GM06990 (cell line): ENCODE results near the gene KCTD17.

ENCODE experiments used
- DNase-seq: peaks from one replicate; pipeline ENCODE4 v3.0.0-alpha.2; 2011; ENCODE audit not compliant: insufficient read length; ENCODE audit errors: extremely low read depth
- H3K27me3 ChIP-seq: replicated peaks from 2 replicates; pipeline ENCODE4 v1.6.0; 2011; ENCODE audit warnings: low read length; ENCODE audit not compliant: control insufficient read depth, insufficient read depth
- H3K36me3 ChIP-seq: 2 replicates; pipeline ENCODE4 v1.5.1; 2011; ENCODE audit warnings: low read length; ENCODE audit not compliant: control insufficient read depth, insufficient read depth
- H3K4me3 ChIP-seq: replicated peaks from 2 replicates; pipeline ENCODE4 v1.5.1; 2011; ENCODE audit warnings: low read depth, mild to moderate bottlenecking, control low read depth, low read length
- CTCF ChIP-seq: IDR thresholded peaks from 2 replicates; pipeline ENCODE4 v1.5.1; 2011; ENCODE audit warnings: low read length, control low read depth, mild to moderate bottlenecking, inconsistent platforms; ENCODE audit not compliant: insufficient read depth, poor library complexity, severe bottlenecking

The KCTD17 gene

GRCh38 chr22:37105990-37106389, 54.4 kb downstream of the KCTD17 start:
- TF ChIP-seq CTCF = no peak
- H3K27me3 ChIP-seq = no peaks in the 10 kb centered on the region; the same call in 1 of the 2 replicates
- no peak for DNase-seq
- H3K36me3 ChIP-seq = no peaks in the 10 kb centered on the region
- H3K4me3 ChIP-seq = no peak overlapping the region

GRCh38 chr22:37107816-37108621, 56.5 kb downstream of the KCTD17 start:
- Histone ChIP-seq H3K27me3 (no peaks in the 10 kb centered on the region), H3K4me3 (no peak overlapping the region), H3K36me3 (no peaks in the 10 kb centered on the region)
- no peak for TF ChIP-seq CTCF
- no peak for DNase-seq

- no peaks in the 10 kb centered on the region for H3K36me3 ChIP-seq
- no peak within 1 kb of the TSS for H3K4me3 ChIP-seq
- DNase-seq = no peak
- no peak for TF ChIP-seq CTCF
- H3K27me3 ChIP-seq = no peaks in the 10 kb centered on the region
Observed at GRCh38 chr22:37109242-37109917, 57.8 kb downstream of the KCTD17 start, which contains the start of gene TMPRSS6. TMPRSS6 (minus strand) TSS chr22:37109713; CDS start chr22:37103417, 6,296 bp downstream.

- no peak for TF ChIP-seq CTCF
- Histone ChIP-seq H3K27me3 (peaks cover 1% of the 10 kb centered on the region), H3K4me3 (no peak overlapping the region), H3K36me3 (no peaks in the 10 kb centered on the region)
- no peak for DNase-seq
Observed at GRCh38 chr22:37111156-37111717, 59.7 kb downstream of the KCTD17 start.

GRCh38 chr22:37112084-37112728, 60.7 kb downstream of the KCTD17 start:
- H3K27me3 ChIP-seq = peaks cover 1% of the 10 kb centered on the region
- DNase-seq = no peak
- no peaks in the 10 kb centered on the region for H3K36me3 ChIP-seq
- H3K4me3 ChIP-seq = no peak overlapping the region
- no peak for TF ChIP-seq CTCF
